ENCODE measurements around the gene TRIM62. TPM values are rescaled to one million over a fixed set of nuclear protein-coding genes. Genes with fewer than 3 reads are reported as not detected.

Gene TRIM62
- total and polyA plus RNA-seq, 4 donors = 0.60 to 1.3 (median 1.1) TPM

- DNase-seq (ENCODE audit: low spot score) = no peak
- WGBS = 30% methylated on average over 28 of the region's 28 CpGs
- TF ChIP-seq CTCF (IDR thresholded peaks at IDR 0.05; ENCODE audit: low read depth, low read length, missing input control) (no peak), RAD21 (IDR thresholded peaks at IDR 0.05) (no peak), ATF3 (IDR thresholded peaks at IDR 0.05) (no peak), REST (IDR thresholded peaks at IDR 0.05) (no peak), GABPA (IDR thresholded peaks at IDR 0.05 in 1 of 2, conservative IDR thresholded peaks at IDR 0.05 in 1 of 2) (no peak), HNF4A (conservative IDR thresholded peaks at IDR 0.05) (no peak), FOXA2 (IDR thresholded peaks at IDR 0.05) (no peak), EGR1 (IDR thresholded peaks at IDR 0.05; ENCODE audit: low read depth in 2 of 2) (no peak)
Observed at GRCh38 chr1:33180226-33180910, 1.5 kb downstream of the TRIM62 start.

GRCh38 chr1:33178836-33179439 lies 2.9 kb downstream of the TRIM62 start:
- Histone ChIP-seq H3K4me3 (ENCODE audit: low read depth in 1 of 3, low read length in 3 of 3) (no peak overlapping the region), H3K9me3 (ENCODE audit: control insufficient read depth in 4 of 4, low read length in 3 of 4) (no peaks in the 10 kb centered on the region), H3K27ac (ENCODE audit: low read depth in 1 of 2, low read length in 2 of 2) (no peak overlapping the region), H3K4me1 (ENCODE audit: control insufficient read depth in 4 of 4, insufficient read depth in 4 of 4, low read length in 3 of 4) (peaks cover 10 to 18% (median 11%) of the 10 kb centered on the region in 4 donors), H3K36me3 (ENCODE audit: control insufficient read depth in 4 of 4, insufficient read depth in 3 of 4, low read depth in 1 of 4, low read length in 3 of 4) (no peaks in the 10 kb centered on the region), H3K27me3 (ENCODE audit: control insufficient read depth in 4 of 4, insufficient read depth in 4 of 4, low read length in 3 of 4) (no peaks in the 10 kb centered on the region), H3K9ac (ENCODE audit: low read depth in 1 of 2, low read length in 2 of 2) (no peak overlapping the region)
- no peak for DNase-seq (ENCODE audit: low spot score)
- WGBS = 97% methylated on average over 4 of the region's 4 CpGs
- TF ChIP-seq FOXA1 (IDR thresholded peaks at IDR 0.05) (no peak), HNF4A (conservative IDR thresholded peaks at IDR 0.05) (no peak), RXRA (IDR thresholded peaks at IDR 0.05) (no peak), TAF1 (conservative IDR thresholded peaks at IDR 0.05) (no peak), HNF4G (IDR thresholded peaks at IDR 0.05) (no peak), CTCF (IDR thresholded peaks at IDR 0.05; ENCODE audit: low read depth, low read length, missing input control) (no peak), FOXA2 (IDR thresholded peaks at IDR 0.05) (no peak), GABPA (IDR thresholded peaks at IDR 0.05 in 1 of 2, conservative IDR thresholded peaks at IDR 0.05 in 1 of 2) (no peak), SP1 (IDR thresholded peaks at IDR 0.05) (no peak), ZBTB33 (IDR thresholded peaks at IDR 0.05) (no peak), REST (IDR thresholded peaks at IDR 0.05) (no peak), YY1 (IDR thresholded peaks at IDR 0.05) (no peak), ATF3 (IDR thresholded peaks at IDR 0.05) (no peak)

More at GRCh38 chr1:33180226-33180910, 1.5 kb downstream of the TRIM62 start:
- Histone ChIP-seq H3K9me3 (ENCODE audit: control insufficient read depth in 4 of 4, low read length in 3 of 4) (no peaks in the 10 kb centered on the region), H3K27ac (ENCODE audit: low read depth in 1 of 2, low read length in 2 of 2) (no peak overlapping the region), H3K9ac (ENCODE audit: low read depth in 1 of 2, low read length in 2 of 2) (no peak overlapping the region), H3K27me3 (ENCODE audit: control insufficient read depth in 4 of 4, insufficient read depth in 4 of 4, low read length in 3 of 4) (no peaks in the 10 kb centered on the region), H3K36me3 (ENCODE audit: control insufficient read depth in 4 of 4, insufficient read depth in 3 of 4, low read depth in 1 of 4, low read length in 3 of 4) (no peaks in the 10 kb centered on the region), H3K4me1 (ENCODE audit: control insufficient read depth in 4 of 4, insufficient read depth in 4 of 4, low read length in 3 of 4) (peaks cover 10 to 18% (median 11%) of the 10 kb centered on the region in 4 donors), H3K4me3 (ENCODE audit: low read depth in 1 of 3, low read length in 3 of 3) (peak overlapping the region in 1 of 3 donors; percentile 87)
